Transverse colon (tissue), 4 donors: ENCODE data around the gene GBP6. TPM values are rescaled to one million over a fixed set of nuclear protein-coding genes. Genes with fewer than 3 reads are reported as not detected.

Experiments used
- DNase-seq: peaks from one replicate; pipeline ENCODE4 v3.0.0-alpha.2; 2019
- H3K27ac ChIP-seq, 4 donors: fragments of 200-600 bp; sonication (generic); 2 replicates each; pipeline ENCODE4 v1.5.1; 2016 to 2018; ENCODE audit warnings: inconsistent platforms in 4 of 4
- H3K27me3 ChIP-seq: fragments of 200-600 bp; sonication (generic); 2 replicates; pipeline ENCODE4 v1.5.1; 2017; ENCODE audit warnings: inconsistent platforms
- H3K36me3 ChIP-seq, 4 donors: fragments of 200-600 bp; sonication (generic); 2 replicates each; pipeline ENCODE4 v1.5.1; 2017 to 2019; ENCODE audit warnings: inconsistent platforms in 4 of 4
- H3K4me1 ChIP-seq, 4 donors: fragments of 200-600 bp; sonication (generic); 2 replicates each; pipeline ENCODE4 v1.5.1; 2017 to 2020; ENCODE audit warnings: inconsistent platforms in 4 of 4
- H3K4me3 ChIP-seq, 4 donors: fragments of 200-600 bp; sonication (generic); 1 replicate in 1 of 4; 2 replicates in 3 of 4; pipeline versions ENCODE4 v1.5.1 to v1.6.1; 2017 to 2019; ENCODE audit warnings: inconsistent platforms in 4 of 4
- H3K9me3 ChIP-seq, 2 donors: fragments of 200-600 bp; sonication (generic); 2 replicates each; pipeline ENCODE4 v1.5.1; 2017 to 2019; ENCODE audit warnings: inconsistent platforms in 2 of 2
- CTCF ChIP-seq, 5 experiments: fragments of 200-600 bp in 3 of 5; fragments of 450-650 bp in 2 of 5; sonication (generic) in 3 of 5; IDR thresholded peaks; 1 replicate in 2 of 5; 2 replicates in 3 of 5; pipeline ENCODE4 v1.5.1; 2016 to 2017; ENCODE audit warnings: antibody characterized with exemption in 5 of 5, inconsistent platforms in 3 of 5, mild to moderate bottlenecking in 2 of 5, moderate library complexity in 1 of 5
- EP300 ChIP-seq: sonication (generic); formaldehyde crosslinking; IDR thresholded peaks from one replicate; pipeline ENCODE4 v1.6.1; 2017; ENCODE audit warnings: antibody characterized with exemption, low read depth
- POLR2A ChIP-seq: fragments of 450-650 bp; IDR thresholded peaks from one replicate; pipeline ENCODE4 v1.6.1; 2016; ENCODE audit warnings: antibody characterized with exemption, mild to moderate bottlenecking, moderate library complexity
- POLR2AphosphoS5 ChIP-seq, 3 donors: sonication (generic); formaldehyde crosslinking; IDR thresholded peaks; one replicate each; pipeline ENCODE4 v1.6.1; 2016; ENCODE audit warnings: antibody characterized with exemption in 3 of 3
- WGBS, 2 donors: methylation state at CpG; one replicate each; pipeline ENCODE4 v1.1.5; 2018; ENCODE audit warnings: low coverage in 1 of 2; 5-methylcytosine and 5-hydroxymethylcytosine counted together
- in situ Hi-C, 4 donors: fragments of 200-750 bp; cut with MboI; loops; one replicate each; pipeline versions ENCODE4 v1.15.0 to v1.15.1; 2017; ENCODE audit warnings: low sequenced_read_pairs in 3 of 4, low pct_ligation_motif_present in 1 of 4, low pct_unique_long_range_greater_than_20kb in 1 of 4
- intact Hi-C: fragments of 100-400 bp; cut with DNase I; formaldehyde crosslinking; loops from one replicate; pipeline ENCODE4 v1.15.1; 2023; ENCODE audit warnings: low total_unique reads
- total RNA-seq, 4 donors: library from RNA; depleted of rRNA; stranded (reverse); fragments of >200 nt; gene quantifications; one replicate each; pipeline ENCODE4 v1.1.0, GENCODE V29; 2016

Gene GBP6
- total RNA-seq, 4 donors from 2014 or later, result not detected

- Histone ChIP-seq H3K27ac (no peak overlapping the region), H3K36me3 (no peaks in the 10 kb centered on the region), H3K4me1 (no peaks in the 10 kb centered on the region), H3K27me3 (no peaks in the 10 kb centered on the region), H3K4me3 (no peak overlapping the region), H3K9me3 (no peaks in the 10 kb centered on the region)
- in situ Hi-C loops (loop anchor here in 2 of 4 donors (25.0 kb wide), 2 partner anchors 263 to 338 kb away; partner anchors contain the start of gene GBP3 (in 1 of the 2)), intact Hi-C loops (no loop called here)
- 73 to 84% methylated on average over 2 of the region's 2 CpGs for WGBS, 2 donors
- no peak for DNase-seq
- TF ChIP-seq CTCF (IDR thresholded peaks at IDR 0.05) (no peak), POLR2A (no peak), POLR2AphosphoS5 (IDR thresholded peaks at IDR 0.05) (no peak), EP300 (no peak)
Measured at GRCh38 chr1:89350298-89350697, 13.6 kb upstream of the GBP6 start.

GRCh38 chr1:89351597-89352311 lies 12.1 kb upstream of the GBP6 start:
- H3K9me3 ChIP-seq, result no peaks in the 10 kb centered on the region
- DNase-seq, result no peak
- H3K4me3 ChIP-seq, result no peak overlapping the region
- in situ Hi-C loops (loop anchor here in 2 of 4 donors (25.0 kb wide), 2 partner anchors 264 to 339 kb away; partner anchors contain the start of gene GBP3 (in 1 of the 2)), intact Hi-C loops (loop anchor here (1.0 kb wide), 1 partner anchor 46 kb away; no protein-coding TSS in a partner anchor)
- H3K4me1 ChIP-seq, result no peaks in the 10 kb centered on the region
- H3K27me3 ChIP-seq, result no peaks in the 10 kb centered on the region
- 71% methylated on average over 1 of the region's 1 CpG; no CpG with 5 or more reads in 1 of the 2 donors for WGBS, 2 donors
- TF ChIP-seq CTCF (IDR thresholded peaks at IDR 0.05), result no peak
- TF ChIP-seq EP300, result no peak
- TF ChIP-seq POLR2AphosphoS5 (IDR thresholded peaks at IDR 0.05), result no peak
- no peak for TF ChIP-seq POLR2A
- no peak overlapping the region for H3K27ac ChIP-seq
- no peaks in the 10 kb centered on the region for H3K36me3 ChIP-seq

GRCh38 chr1:89352421-89352820 lies 11.4 kb upstream of the GBP6 start:
- Histone ChIP-seq H3K27ac (no peak overlapping the region), H3K4me3 (no peak overlapping the region), H3K27me3 (no peaks in the 10 kb centered on the region), H3K4me1 (no peaks in the 10 kb centered on the region), H3K9me3 (no peaks in the 10 kb centered on the region), H3K36me3 (no peaks in the 10 kb centered on the region)
- TF ChIP-seq CTCF (IDR thresholded peaks at IDR 0.05) (no peak), POLR2AphosphoS5 (IDR thresholded peaks at IDR 0.05) (no peak), POLR2A (no peak), EP300 (no peak)
- no peak for DNase-seq
- WGBS, 2 donors, result 90 to 100% methylated on average over 1 to 2 of the region's 2 CpGs
- intact Hi-C loops, result no loop called here
- in situ Hi-C loops, result loop anchor here in 2 of 4 donors (25.0 kb wide), 2 partner anchors 265 to 340 kb away; partner anchors contain the start of gene GBP3 (in 1 of the 2)

- DNase-seq, result no peak
- Histone ChIP-seq H3K27me3 (no peaks in the 10 kb centered on the region), H3K4me3 (no peak overlapping the region), H3K4me1 (peaks cover 0 to 10% (median 0%) of the 10 kb centered on the region in 4 donors), H3K9me3 (no peaks in the 10 kb centered on the region), H3K27ac (no peak overlapping the region), H3K36me3 (no peaks in the 10 kb centered on the region)
- WGBS, 2 donors, result 78 to 93% methylated on average over 2 to 3 of the region's 3 CpGs
- TF ChIP-seq EP300, result no peak
- intact Hi-C loops (no loop called here), in situ Hi-C loops (loop anchor here in 2 of 4 donors (25.0 kb wide), 2 partner anchors 267 to 342 kb away; partner anchors contain the start of gene GBP3 (in 1 of the 2))
Measured at GRCh38 chr1:89354205-89354604, 9.7 kb upstream of the GBP6 start.
